Suprapubic skin (tissue), 4 donors: ENCODE measurements around the gene ARHGAP35.
A peak's percentile ranks its signal among the peaks of the same experiment; 100 is the strongest.

Experiments
- POLR2A ChIP-seq, 2 donors: fragments of 450-650 bp; IDR thresholded peaks; one replicate each; pipeline ENCODE4 v1.6.1; 2017; ENCODE audit warnings: antibody characterized with exemption in 2 of 2, mild to moderate bottlenecking in 2 of 2, moderate library complexity in 2 of 2
- POLR2AphosphoS5 ChIP-seq, 3 donors: sonication (generic); formaldehyde crosslinking; IDR thresholded peaks; one replicate each; pipeline ENCODE4 v1.6.1; 2017; ENCODE audit warnings: antibody characterized with exemption in 3 of 3
- TF ChIP-seq, protein P1 (sequence below), 2 donors: fragments of 200-600 bp in 1 of 2; fragments of 450-650 bp in 1 of 2; sonication (generic) in 1 of 2; IDR thresholded peaks; one replicate each; pipeline ENCODE4 v1.5.1; 2016 to 2019; ENCODE audit warnings: antibody characterized with exemption in 2 of 2, mild to moderate bottlenecking in 1 of 2, moderate library complexity in 1 of 2

DNA sequence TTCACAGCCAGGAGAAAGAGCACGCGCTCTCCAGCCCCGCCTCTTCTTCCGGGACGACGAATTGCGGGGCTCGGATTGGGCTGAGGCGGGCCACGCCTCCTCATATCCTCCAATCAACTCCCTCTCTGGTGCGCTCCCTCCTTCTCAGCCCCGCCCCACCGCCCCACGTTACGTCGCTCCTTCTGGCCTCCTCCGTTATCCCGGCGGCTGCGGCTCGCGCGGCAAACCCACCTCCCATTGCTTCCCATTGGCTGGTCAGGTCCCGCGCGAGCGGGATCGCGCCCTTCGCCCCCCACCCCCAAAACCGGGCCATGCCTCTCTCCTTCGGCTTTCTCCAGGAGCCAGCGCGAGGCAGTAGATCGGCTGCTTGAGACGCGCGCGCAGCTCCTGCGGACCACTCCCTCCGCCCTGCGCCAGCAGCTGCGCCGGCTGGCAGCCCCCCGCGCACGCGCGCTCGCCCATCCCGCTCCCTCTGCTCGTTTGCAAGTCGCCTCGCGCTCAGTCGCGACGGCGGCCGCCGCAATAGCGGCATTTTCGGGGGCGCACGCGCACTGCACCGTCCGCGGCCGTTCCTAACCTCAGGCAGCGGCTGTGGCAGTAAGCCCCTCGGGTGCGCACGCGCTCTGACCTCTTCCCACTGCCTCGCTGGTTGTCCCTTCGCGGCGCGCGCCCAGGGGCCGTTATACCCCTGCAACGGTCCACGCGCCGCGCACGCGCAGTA lies 512 bp upstream of the ARHGAP35 start:
- TF ChIP-seq, protein P1, sequence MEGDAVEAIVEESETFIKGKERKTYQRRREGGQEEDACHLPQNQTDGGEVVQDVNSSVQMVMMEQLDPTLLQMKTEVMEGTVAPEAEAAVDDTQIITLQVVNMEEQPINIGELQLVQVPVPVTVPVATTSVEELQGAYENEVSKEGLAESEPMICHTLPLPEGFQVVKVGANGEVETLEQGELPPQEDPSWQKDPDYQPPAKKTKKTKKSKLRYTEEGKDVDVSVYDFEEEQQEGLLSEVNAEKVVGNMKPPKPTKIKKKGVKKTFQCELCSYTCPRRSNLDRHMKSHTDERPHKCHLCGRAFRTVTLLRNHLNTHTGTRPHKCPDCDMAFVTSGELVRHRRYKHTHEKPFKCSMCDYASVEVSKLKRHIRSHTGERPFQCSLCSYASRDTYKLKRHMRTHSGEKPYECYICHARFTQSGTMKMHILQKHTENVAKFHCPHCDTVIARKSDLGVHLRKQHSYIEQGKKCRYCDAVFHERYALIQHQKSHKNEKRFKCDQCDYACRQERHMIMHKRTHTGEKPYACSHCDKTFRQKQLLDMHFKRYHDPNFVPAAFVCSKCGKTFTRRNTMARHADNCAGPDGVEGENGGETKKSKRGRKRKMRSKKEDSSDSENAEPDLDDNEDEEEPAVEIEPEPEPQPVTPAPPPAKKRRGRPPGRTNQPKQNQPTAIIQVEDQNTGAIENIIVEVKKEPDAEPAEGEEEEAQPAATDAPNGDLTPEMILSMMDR (IDR thresholded peaks at IDR 0.05): no peak
- TF ChIP-seq POLR2A (IDR thresholded peaks at IDR 0.05) (peak in 1 of 2 donors; percentile 60), POLR2AphosphoS5 (IDR thresholded peaks at IDR 0.05) (peak in 2 of 3 donors; percentile 26 to 72)
